ENCODE results near the gene TPX2.

Gene TPX2

GRCh38 chr20:31706607-31707257 is 32.4 kb upstream of the TPX2 start:
- DNase-seq, result no peak

- DNase-seq, result no peak
Measured at GRCh38 chr20:31707258-31707615, 31.9 kb upstream of the TPX2 start.

GRCh38 chr20:31707994-31708735 is 30.9 kb upstream of the TPX2 start:
- DNase-seq, result peak; percentile 83

- peak; percentile 91 for DNase-seq
Measured at GRCh38 chr20:31708736-31709534, 30.2 kb upstream of the TPX2 start.

- DNase-seq, result no peak
Measured at GRCh38 chr20:31709939-31710338, 29.2 kb upstream of the TPX2 start.

GRCh38 chr20:31710423-31711108 is 28.5 kb upstream of the TPX2 start:
- DNase-seq, result no peak

- DNase-seq, result peak; percentile 11
Measured at GRCh38 chr20:31711179-31712111, 27.6 kb upstream of the TPX2 start.

- DNase-seq, result peak; percentile 75
Measured at GRCh38 chr20:31712112-31712553, 27.0 kb upstream of the TPX2 start.

- no peak for DNase-seq
Measured at GRCh38 chr20:31712564-31713311, 26.4 kb upstream of the TPX2 start.

GRCh38 chr20:31713312-31714273 is 25.5 kb upstream of the TPX2 start:
- DNase-seq, result no peak

GRCh38 chr20:31715766-31716165 is 23.3 kb upstream of the TPX2 start:
- no peak for DNase-seq

GRCh38 chr20:31716351-31716750 is 22.7 kb upstream of the TPX2 start:
- no peak for DNase-seq

GRCh38 chr20:31716818-31717477 is 22.1 kb upstream of the TPX2 start:
- DNase-seq, result no peak

GRCh38 chr20:31717478-31718201 is 21.4 kb upstream of the TPX2 start:
- DNase-seq, result no peak

GRCh38 chr20:31718952-31719643 is 20.0 kb upstream of the TPX2 start:
- no peak for DNase-seq

GRCh38 chr20:31719644-31720485 is 19.2 kb upstream of the TPX2 start:
- no peak for DNase-seq

All from NCI-H2081 treated with DMSO at 0.1 percent for 48 hours (cell line).